ENCODE results near the gene DHRSX.
"Not testable (repeated sequence)": the region's sequence is repeated elsewhere in the genome, so short reads cannot be mapped to it uniquely, and the experiment has no call there.

Gene DHRSX

GRCh38 chrX:2478546-2479419 lies 22.0 kb downstream of the DHRSX start:
- no peak for TF ChIP-seq TSHZ2 (CRISPR knock-in tag; IDR thresholded peaks at IDR 0.05)
- no peak for TF ChIP-seq OSR1 (CRISPR knock-in tag; IDR thresholded peaks at IDR 0.05)
- TF ChIP-seq PPARA (CRISPR knock-in tag; IDR thresholded peaks at IDR 0.05; ENCODE audit: borderline replicate concordance): no peak
- TF ChIP-seq GLIS3 (CRISPR knock-in tag; IDR thresholded peaks at IDR 0.05): no peak
- TF ChIP-seq, protein P1, sequence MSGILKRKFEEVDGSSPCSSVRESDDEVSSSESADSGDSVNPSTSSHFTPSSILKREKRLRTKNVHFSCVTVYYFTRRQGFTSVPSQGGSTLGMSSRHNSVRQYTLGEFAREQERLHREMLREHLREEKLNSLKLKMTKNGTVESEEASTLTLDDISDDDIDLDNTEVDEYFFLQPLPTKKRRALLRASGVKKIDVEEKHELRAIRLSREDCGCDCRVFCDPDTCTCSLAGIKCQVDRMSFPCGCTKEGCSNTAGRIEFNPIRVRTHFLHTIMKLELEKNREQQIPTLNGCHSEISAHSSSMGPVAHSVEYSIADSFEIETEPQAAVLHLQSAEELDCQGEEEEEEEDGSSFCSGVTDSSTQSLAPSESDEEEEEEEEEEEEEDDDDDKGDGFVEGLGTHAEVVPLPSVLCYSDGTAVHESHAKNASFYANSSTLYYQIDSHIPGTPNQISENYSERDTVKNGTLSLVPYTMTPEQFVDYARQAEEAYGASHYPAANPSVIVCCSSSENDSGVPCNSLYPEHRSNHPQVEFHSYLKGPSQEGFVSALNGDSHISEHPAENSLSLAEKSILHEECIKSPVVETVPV (CRISPR knock-in tag; IDR thresholded peaks at IDR 0.05): no peak
- TF ChIP-seq ZNF8 (CRISPR knock-in tag; IDR thresholded peaks at IDR 0.05): no peak
- TF ChIP-seq SNAI2 (CRISPR knock-in tag; IDR thresholded peaks at IDR 0.05): no peak
- TF ChIP-seq ISL1 (CRISPR knock-in tag; IDR thresholded peaks at IDR 0.05): no peak
- TF ChIP-seq ESRRG (CRISPR knock-in tag; IDR thresholded peaks at IDR 0.05): no peak
- ATAC-seq: no peak

DNA sequence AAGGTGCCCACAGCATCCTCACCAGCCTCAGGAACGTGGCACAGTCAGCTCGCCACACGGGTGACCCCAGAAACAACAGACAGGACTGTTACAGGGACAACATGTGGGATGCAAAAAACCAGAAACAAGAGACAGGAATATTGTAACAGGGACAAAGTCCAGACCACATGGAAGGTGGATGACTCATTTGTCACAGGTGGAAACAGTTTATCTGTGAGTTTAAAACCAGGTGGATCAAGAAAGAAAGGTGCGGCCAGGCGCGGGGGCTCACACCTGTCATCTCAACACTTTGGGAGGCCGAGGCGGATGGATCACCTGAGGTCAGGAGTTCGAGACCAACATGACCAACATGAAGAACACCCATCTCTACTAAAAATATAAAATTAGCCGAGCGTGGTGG lies 23.5 kb downstream of the DHRSX start:
- not testable (repeated sequence) for ATAC-seq

DNA sequence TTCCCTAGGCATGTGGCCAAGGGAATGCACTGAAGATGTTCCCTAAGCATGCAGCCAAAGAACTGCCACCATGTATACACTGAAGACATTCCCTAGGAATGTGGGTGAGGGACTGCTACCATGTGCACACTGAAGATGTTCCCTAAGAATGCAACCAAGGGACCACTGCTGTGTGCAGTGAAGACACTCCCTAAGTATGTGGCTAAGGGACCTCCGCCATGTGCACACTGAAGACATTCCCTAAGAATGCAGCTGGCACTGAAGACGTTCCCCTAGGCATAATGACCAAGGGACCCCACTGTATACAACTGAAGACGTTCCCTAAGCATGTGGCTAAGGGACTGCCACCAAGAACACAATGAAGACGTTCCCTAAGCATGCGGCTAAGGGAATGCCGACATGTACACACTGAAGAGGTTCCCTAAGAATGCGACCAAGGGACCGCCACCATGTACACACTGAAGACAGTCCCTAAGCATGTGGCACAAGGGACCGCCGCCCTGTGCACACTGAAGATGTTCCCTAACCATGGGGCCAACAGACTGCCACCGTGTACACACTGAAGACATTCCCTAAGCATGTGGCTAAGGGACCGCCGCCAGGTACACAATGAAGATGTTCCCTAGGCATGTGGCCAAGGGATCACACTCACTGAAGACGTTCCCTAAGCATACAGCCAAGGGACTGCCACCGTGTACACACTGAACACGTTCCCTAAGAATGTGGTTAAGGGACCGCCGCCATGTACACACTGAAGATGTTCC lies 25.6 kb downstream of the DHRSX start:
- TF ChIP-seq ARNTL (CRISPR knock-in tag; IDR thresholded peaks at IDR 0.05; ENCODE audit: borderline replicate concordance, low read depth) (no peak), ZNF565 (CRISPR knock-in tag; conservative IDR thresholded peaks at IDR 0.05; ENCODE audit: low read depth) (no peak), SNAI2 (CRISPR knock-in tag; IDR thresholded peaks at IDR 0.05) (no peak), ISL1 (CRISPR knock-in tag; IDR thresholded peaks at IDR 0.05) (no peak), ZFP3 (CRISPR knock-in tag; IDR thresholded peaks at IDR 0.05) (no peak), GLIS3 (CRISPR knock-in tag; IDR thresholded peaks at IDR 0.05) (no peak), ZNF8 (CRISPR knock-in tag; IDR thresholded peaks at IDR 0.05) (no peak), PPARA (CRISPR knock-in tag; IDR thresholded peaks at IDR 0.05; ENCODE audit: borderline replicate concordance) (no peak), ESRRG (CRISPR knock-in tag; IDR thresholded peaks at IDR 0.05) (no peak), TSHZ2 (CRISPR knock-in tag; IDR thresholded peaks at IDR 0.05) (no peak), CSDC2 (CRISPR knock-in tag; IDR thresholded peaks at IDR 0.05) (no peak)
- TF ChIP-seq, protein P2, sequence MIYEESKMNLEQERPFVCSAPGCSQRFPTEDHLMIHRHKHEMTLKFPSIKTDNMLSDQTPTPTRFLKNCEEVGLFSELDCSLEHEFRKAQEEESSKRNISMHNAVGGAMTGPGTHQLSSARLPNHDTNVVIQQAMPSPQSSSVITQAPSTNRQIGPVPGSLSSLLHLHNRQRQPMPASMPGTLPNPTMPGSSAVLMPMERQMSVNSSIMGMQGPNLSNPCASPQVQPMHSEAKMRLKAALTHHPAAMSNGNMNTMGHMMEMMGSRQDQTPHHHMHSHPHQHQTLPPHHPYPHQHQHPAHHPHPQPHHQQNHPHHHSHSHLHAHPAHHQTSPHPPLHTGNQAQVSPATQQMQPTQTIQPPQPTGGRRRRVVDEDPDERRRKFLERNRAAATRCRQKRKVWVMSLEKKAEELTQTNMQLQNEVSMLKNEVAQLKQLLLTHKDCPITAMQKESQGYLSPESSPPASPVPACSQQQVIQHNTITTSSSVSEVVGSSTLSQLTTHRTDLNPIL (CRISPR knock-in tag; IDR thresholded peaks at IDR 0.05; ENCODE audit: low read depth): no peak
- TF ChIP-seq, protein P1 (CRISPR knock-in tag; IDR thresholded peaks at IDR 0.05): no peak
- TF ChIP-seq, protein P3, sequence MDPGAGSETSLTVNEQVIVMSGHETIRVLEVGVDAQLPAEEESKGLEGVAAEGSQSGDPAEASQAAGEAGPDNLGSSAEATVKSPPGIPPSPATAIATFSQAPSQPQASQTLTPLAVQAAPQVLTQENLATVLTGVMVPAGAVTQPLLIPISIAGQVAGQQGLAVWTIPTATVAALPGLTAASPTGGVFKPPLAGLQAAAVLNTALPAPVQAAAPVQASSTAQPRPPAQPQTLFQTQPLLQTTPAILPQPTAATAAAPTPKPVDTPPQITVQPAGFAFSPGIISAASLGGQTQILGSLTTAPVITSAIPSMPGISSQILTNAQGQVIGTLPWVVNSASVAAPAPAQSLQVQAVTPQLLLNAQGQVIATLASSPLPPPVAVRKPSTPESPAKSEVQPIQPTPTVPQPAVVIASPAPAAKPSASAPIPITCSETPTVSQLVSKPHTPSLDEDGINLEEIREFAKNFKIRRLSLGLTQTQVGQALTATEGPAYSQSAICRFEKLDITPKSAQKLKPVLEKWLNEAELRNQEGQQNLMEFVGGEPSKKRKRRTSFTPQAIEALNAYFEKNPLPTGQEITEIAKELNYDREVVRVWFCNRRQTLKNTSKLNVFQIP (CRISPR knock-in tag; IDR thresholded peaks at IDR 0.05; ENCODE audit: borderline replicate concordance, low read depth): no peak
- no peak for ATAC-seq

Data from SK-N-SH treated with all-trans-retinoic acid at 6 μM for 48 hours (cell line).